T-helper 22 cell (primary cell): ENCODE data around the gene LAMC3.

Experiments
- DNase-seq: peaks from one replicate; pipeline ENCODE4 v3.0.0-alpha.2; 2020; ENCODE audit warnings: low read depth

The LAMC3 gene

DNA sequence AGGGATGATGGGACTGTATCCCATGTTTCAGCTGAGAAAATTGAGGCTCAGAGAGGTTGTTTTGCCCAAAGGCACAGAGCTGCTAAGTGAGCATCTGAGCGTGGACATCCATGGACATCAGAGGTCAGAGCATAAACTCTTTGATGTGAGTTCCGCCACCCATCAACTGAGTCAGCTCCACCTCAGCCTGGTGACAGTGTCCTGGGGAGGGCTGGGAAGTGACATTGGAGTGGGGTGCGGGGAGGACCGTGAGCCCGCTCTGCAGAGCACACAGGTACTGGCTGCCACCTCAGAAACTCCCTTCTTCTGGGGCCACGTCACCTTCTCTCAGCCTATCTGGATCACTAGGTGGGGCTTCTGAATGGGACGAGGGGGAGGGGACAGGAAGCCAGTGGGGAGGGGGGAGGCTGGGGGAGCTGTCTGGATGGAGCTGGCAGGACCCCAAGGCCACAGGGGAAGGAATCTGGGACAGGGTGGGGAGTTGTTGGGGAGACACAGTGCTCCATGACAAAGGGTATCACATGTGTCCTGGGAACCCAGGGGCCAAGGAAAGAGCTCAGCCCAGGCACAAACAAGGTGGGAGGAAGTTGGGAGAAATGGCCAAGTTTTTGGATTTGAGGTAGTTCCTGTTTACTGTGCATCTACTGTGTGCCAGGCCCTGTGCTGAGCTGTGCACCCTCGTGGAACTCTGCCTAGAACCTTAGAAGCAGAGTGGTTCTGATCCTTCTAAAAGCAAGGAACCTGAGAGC, 2.5 kb downstream of the LAMC3 start:
- no peak for DNase-seq

DNA sequence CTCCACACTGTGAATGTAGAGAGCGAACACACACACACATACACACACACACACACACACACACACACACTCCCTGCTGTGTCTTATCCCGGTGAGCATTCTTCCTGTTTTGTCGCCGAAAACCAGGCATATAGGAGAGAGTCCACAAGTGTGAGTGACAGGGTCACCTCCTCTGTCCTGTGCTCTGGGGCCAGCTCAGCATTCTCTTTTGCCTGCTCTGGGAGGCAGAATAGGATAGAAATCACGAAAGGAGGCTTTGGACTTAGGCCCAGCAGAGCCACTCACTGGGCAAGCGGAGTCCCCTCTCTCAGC, 3.0 kb downstream of the LAMC3 start:
- no peak for DNase-seq

DNA sequence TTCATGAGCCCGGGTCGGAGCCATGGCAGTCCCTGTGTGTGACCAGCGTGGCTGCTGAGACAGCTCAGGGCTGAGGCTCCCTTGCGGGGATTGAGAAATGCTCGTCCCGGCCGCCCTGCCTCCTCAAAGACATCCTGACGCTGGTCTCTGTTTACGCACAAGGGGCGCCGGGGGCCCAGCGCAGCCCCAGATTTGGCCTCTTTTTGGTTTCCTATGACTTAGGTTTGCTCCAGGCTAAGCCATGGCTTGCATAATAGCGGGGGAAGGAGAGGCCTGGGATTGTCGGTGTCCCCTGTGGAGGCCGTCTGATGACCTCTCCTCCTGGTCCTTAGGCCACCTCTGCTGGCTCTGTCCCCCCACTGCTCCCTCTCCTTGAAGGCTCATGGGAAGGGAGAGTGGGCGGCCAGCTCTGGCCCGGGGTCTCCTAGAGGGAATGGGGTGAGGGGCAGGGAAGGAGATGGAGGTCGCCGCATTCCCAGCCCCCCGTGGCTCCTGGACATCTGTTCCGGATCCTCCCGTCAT, 3.5 kb downstream of the LAMC3 start:
- no peak for DNase-seq

- DNase-seq, result no peak
Observed at GRCh38 chr9:131013015-131013755, 4.2 kb downstream of the LAMC3 start.

- no peak for DNase-seq
Observed at GRCh38 chr9:131013771-131014676, 5.0 kb downstream of the LAMC3 start.

- no peak for DNase-seq
Observed at GRCh38 chr9:131015112-131015511, 6.1 kb downstream of the LAMC3 start.

GRCh38 chr9:131015876-131016397, 7.0 kb downstream of the LAMC3 start:
- DNase-seq, result no peak

DNA sequence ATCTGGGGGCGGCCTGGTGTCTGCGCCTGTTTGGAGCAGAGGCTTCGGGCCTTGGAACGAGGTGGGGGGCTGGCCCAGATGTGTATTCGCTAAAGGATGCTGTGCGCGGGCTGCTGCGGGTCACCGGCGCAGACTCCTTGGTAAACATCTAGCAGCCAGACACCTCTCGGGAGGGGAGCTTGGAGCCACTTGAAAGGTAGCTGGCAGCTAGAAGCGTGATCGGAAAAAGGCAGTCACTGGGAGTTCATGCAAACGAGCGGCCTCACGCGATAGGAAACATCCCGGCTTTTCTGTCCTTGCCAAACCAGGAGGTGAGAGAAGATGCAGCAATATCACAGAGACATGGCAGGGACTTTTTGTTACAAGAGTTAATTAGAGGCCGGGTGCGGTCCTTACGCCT, 8.1 kb downstream of the LAMC3 start:
- DNase-seq, result no peak

DNA sequence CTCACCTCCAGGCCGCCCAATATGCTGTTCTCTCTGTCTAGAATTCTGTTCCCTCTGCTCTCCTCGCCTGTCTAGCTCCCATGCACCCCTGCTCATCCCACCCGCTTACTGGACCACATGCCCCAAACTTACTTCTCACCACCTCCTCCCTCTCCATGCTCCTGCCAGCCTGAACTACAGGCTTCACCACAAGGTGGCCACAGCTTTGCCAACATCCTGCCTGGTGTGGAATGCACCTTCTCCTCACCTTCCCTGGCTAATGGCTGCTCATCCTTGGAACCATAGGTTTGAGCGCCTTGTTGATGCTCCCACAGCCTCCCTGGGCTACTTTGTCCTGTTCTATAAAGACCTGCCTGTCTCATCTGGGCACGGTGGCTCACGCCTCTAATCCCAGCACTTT, 9.6 kb downstream of the LAMC3 start:
- DNase-seq, result no peak

DNA sequence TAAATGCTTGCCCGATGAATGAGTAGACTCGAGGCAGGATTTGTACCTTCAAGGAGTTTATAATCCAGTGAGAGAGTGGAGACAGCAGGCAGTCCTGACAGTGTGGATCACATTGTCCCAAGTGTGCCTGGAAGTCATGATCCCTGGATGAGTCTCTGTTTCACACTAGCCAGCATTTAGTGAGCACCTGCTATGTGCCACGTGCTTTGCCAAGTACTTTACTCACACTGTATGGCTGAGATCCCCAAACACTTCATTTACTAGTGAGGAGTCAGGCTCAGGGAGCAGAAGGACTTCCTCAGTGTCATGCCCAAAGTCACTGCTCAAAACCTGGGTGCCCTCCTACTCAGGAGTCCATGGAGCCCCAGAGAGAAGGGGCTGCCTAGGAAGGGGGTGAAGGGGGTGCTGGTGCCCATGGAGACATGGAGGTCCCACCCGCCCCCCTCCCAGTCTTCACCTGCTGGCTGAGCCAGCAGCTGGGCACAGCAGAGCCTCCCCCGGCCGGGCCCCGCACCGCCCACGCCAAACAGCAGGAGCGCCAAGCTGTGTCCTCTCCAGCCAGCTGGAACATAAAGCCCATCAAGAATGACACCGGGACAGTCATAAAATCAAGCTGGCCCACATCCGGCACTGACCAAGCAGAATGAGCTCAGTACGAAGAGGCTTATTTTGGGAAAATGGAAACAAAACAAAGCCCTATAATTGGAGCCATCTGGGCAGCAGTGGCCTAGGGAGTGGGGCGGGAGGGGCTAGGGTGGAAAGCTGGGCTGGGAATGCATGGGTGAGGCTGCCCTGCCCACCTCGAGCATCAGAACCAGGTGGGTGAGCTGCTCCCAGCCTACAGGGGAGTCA, 10.6 kb downstream of the LAMC3 start:
- no peak for DNase-seq

GRCh38 chr9:131020388-131020787, 11.4 kb downstream of the LAMC3 start:
- no peak for DNase-seq

GRCh38 chr9:131020862-131021261, 11.9 kb downstream of the LAMC3 start:
- no peak for DNase-seq

- no peak for DNase-seq
Observed at GRCh38 chr9:131021785-131022184, 12.8 kb downstream of the LAMC3 start.

DNA sequence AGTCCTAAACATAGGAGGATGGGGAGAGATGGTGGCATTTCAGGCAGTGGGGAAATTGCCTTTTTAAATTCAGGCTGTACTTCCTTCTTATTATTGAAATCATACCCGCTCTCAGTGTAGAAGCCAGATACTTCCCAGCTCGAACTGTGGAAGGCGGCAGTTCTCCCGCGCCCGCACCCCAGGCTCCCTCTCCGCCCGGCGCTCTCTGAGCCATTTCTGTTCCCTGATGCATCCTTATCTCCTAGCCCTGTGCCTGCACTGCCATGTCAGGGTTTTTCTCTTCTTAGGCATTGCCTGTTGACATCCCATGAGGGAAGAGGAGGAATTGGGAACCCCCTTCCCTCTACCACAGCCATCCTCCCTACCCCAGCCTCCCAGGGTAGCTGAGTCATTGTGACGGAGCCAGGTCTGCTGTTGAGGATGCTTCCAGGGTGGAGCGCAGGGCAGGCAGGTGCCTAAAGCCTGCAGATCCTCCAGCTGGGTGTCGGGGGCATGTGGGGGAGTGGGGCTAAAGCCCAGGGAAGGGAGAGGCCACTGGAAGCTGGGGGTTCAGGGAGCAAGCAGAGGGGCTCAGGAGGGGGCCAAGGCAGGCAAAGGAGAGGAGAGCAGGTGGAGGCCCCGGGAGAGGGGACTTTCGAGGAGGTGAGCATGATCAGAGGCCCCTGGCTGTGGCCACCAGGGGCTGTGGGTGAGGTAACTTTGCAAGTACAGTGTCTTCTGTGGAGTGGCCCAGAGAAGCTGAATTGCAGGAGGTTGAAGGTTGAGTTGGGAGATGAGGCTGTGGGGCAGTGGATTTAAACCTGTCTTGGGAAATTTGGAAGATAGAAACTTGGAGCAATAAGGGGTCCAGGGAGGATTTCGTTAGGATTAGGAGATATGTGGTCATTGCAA, 16.2 kb downstream of the LAMC3 start:
- DNase-seq, result no peak

DNA sequence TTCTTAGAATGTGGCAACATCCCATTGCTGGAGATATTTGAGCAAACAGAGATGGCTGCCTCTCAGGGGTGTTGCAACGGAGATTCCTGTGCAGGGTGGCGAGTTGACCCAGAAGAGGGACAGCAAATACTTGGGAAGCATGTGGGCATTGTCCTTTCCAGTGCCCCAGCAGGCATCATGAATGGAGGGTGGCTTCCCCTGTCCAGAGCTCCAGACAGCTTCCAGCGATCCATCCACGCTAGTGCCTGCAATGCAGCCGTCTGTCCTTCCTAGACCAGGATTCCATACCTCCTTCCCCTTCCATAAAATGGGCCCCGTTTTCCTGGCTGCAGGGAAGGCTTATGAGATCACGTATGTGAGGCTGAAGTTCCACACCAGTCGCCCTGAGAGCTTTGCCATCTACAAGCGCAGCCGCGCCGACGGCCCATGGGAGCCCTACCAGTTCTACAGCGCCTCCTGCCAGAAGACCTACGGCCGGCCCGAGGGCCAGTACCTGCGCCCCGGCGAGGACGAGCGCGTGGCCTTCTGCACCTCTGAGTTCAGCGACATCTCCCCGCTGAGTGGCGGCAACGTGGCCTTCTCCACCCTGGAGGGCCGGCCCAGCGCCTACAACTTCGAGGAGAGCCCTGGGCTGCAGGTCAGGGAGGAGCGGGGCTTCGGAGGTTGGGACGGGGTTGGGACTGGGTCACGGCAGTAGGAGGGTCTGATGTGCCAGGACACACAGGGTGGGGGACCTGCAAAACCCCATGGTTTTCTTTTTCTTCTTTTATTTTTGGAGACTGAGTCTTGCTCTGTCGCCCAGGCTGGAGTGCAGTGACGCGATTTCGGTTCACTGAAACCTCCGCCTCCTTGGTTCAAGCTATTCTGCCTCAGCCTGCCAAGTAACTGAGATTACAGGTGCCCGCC, 17.2 kb downstream of the LAMC3 start:
- no peak for DNase-seq

DNA sequence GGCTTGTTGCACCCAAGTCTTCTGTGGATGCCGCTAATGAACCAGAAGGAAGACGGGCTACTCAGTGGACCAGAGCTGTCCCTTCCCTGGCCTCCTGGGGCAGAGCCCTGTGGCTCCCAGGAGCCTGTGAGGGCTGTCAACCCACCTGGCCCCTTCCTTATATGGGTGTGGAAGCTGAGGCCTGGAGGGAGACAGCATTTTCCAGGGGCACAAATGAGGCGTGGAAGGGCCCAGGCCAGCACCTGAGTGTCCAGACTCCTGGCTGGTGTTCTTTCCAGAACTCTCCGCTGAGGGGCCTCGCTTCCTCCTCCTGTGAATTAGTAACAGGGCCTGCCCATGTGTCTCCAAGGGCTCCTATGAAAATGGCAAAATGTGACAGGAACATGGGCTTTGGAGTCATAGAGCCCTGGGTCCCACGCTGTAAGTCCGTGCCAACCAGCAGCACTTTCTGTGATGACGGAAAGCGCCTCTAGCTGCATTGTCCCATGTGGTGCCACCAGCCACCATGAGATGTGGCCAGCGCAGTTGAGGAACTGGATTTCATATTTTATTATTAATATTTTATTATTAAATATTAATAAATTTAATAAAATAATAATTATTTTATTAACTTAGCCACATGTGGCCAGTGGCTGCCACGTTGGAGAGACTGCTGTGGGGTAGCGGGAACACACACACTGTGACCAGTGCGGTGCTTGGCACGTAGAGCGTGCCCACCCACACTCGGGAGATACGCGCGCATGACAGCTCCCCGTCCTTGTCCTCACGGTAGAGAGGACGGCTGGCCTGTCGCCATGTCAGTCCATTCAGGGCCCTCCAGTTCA, 18.3 kb downstream of the LAMC3 start:
- DNase-seq, result no peak

DNA sequence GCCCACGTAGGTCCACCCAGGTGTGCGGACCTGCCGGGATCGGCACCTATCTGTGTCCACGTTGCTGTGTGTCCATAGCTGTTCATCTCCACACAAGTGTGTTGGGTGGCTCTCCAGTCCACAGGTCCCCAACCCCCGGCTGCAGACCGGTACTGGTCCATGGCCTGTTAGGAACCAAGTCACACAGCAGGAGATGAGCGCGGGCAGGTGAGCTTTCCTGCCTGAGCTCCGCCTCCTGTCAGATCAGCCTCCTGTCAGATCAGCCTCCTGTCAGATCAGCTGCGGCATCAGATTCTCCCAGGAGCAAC, 18.9 kb downstream of the LAMC3 start:
- DNase-seq, result no peak

GRCh38 chr9:131028221-131028884, 19.4 kb downstream of the LAMC3 start:
- DNase-seq, result no peak
